Mesenchymal stem cell (in vitro differentiated cells and primary cell): ENCODE data around the gene SH3RF2.

ENCODE experiments used
- DNase-seq: peaks from one replicate; pipeline ENCODE4 v3.0.0-alpha.2; 2013
- H2AFZ ChIP-seq: one replicate; pipeline ENCODE4 v1.6.1; 2013; ENCODE audit warnings: low read depth, mild to moderate bottlenecking, control low read depth, inconsistent platforms, low read length, moderate library complexity
- H2AK5ac ChIP-seq: 2 replicates; pipeline ENCODE4 v1.6.1; 2013; ENCODE audit warnings: low read length, moderate library complexity, mild to moderate bottlenecking, inconsistent platforms; ENCODE audit not compliant: severe bottlenecking
- H2BK120ac ChIP-seq: one replicate; pipeline ENCODE4 v1.6.1; 2013; ENCODE audit warnings: low read depth, mild to moderate bottlenecking, inconsistent platforms, low read length, moderate library complexity
- H2BK12ac ChIP-seq, 2 experiments: one replicate each; pipeline ENCODE4 v1.6.1; 2013; ENCODE audit warnings: inconsistent platforms in 2 of 2, low read length in 2 of 2, mild to moderate bottlenecking in 2 of 2, moderate library complexity in 2 of 2, control low read depth in 1 of 2
- H2BK15ac ChIP-seq: one replicate; pipeline ENCODE4 v1.6.1; 2013; ENCODE audit warnings: mild to moderate bottlenecking, low read depth, inconsistent platforms; ENCODE audit not compliant: poor library complexity, severe bottlenecking
- H2BK5ac ChIP-seq: 2 replicates; pipeline ENCODE4 v1.6.1; 2013; ENCODE audit warnings: low read depth, mild to moderate bottlenecking, low read length, control low read depth, inconsistent platforms; ENCODE audit not compliant: poor library complexity, severe bottlenecking
- H3K14ac ChIP-seq, 2 experiments: one replicate each; pipeline ENCODE4 v1.6.1; 2013; ENCODE audit warnings: inconsistent platforms in 2 of 2, low read length in 2 of 2, control low read depth in 1 of 2, mild to moderate bottlenecking in 1 of 2, moderate library complexity in 1 of 2
- H3K18ac ChIP-seq, 2 experiments: one replicate each; pipeline ENCODE4 v1.6.1; 2013; ENCODE audit warnings: inconsistent platforms in 2 of 2, low read length in 2 of 2, control low read depth in 1 of 2, low read depth in 1 of 2, mild to moderate bottlenecking in 1 of 2
- H3K23ac ChIP-seq, 2 experiments: one replicate each; pipeline ENCODE4 v1.6.1; 2013; ENCODE audit warnings: inconsistent platforms in 2 of 2, low read length in 2 of 2, mild to moderate bottlenecking in 2 of 2, moderate library complexity in 2 of 2, control low read depth in 1 of 2
- H3K27ac ChIP-seq: 2 replicates; pipeline ENCODE4 v1.5.1; 2013; ENCODE audit warnings: mild to moderate bottlenecking, moderate library complexity, low read length, control low read depth, inconsistent platforms; ENCODE audit not compliant: poor library complexity, severe bottlenecking
- H3K27me3 ChIP-seq, 2 experiments: 2 replicates each; pipeline versions ENCODE4 v1.6.1 to v1.7.0; 2013; ENCODE audit warnings: low read length in 2 of 2, mild to moderate bottlenecking in 2 of 2, moderate library complexity in 2 of 2, control low read depth in 1 of 2, inconsistent platforms in 1 of 2; ENCODE audit not compliant: control insufficient read depth in 1 of 2, insufficient read depth in 1 of 2
- H3K36me3 ChIP-seq, 2 experiments: 2 replicates each; pipeline versions ENCODE4 v1.6.1 to v1.7.0; 2013; ENCODE audit warnings: low read length in 2 of 2, control low read depth in 1 of 2, inconsistent platforms in 1 of 2, low read depth in 1 of 2, mild to moderate bottlenecking in 1 of 2; ENCODE audit not compliant: insufficient read depth in 2 of 2, control insufficient read depth in 1 of 2
- H3K4ac ChIP-seq, 2 experiments: one replicate each; pipeline ENCODE4 v1.6.1; 2013; ENCODE audit warnings: inconsistent platforms in 2 of 2, low read length in 2 of 2, mild to moderate bottlenecking in 2 of 2, moderate library complexity in 2 of 2, control low read depth in 1 of 2, low read depth in 1 of 2
- H3K4me1 ChIP-seq: 2 replicates; pipeline ENCODE4 v1.6.1; 2013; ENCODE audit warnings: low read depth, low read length, control low read depth; ENCODE audit not compliant: control insufficient read depth, insufficient read depth
- H3K4me2 ChIP-seq: 2 replicates; pipeline ENCODE4 v1.6.1; 2013; ENCODE audit warnings: low read length, mild to moderate bottlenecking, inconsistent platforms; ENCODE audit not compliant: poor library complexity, severe bottlenecking
- H3K4me3 ChIP-seq, 2 experiments: 2 replicates each; pipeline versions ENCODE4 v1.5.1 to v1.7.0; 2013; ENCODE audit warnings: low read length in 2 of 2, mild to moderate bottlenecking in 2 of 2, control low read depth in 1 of 2, low read depth in 1 of 2; ENCODE audit not compliant: insufficient read depth in 1 of 2
- H3K79me1 ChIP-seq: replicated peaks from 2 replicates; pipeline ENCODE4 v1.6.1; 2013; ENCODE audit warnings: mild to moderate bottlenecking, control low read depth, low read length, inconsistent platforms; ENCODE audit not compliant: poor library complexity, severe bottlenecking
- H3K9ac ChIP-seq: 2 replicates; pipeline ENCODE4 v1.7.0; 2013; ENCODE audit warnings: mild to moderate bottlenecking, low read length, moderate library complexity
- H3K9me3 ChIP-seq: 2 replicates; pipeline ENCODE4 v1.7.0; 2013; ENCODE audit warnings: mild to moderate bottlenecking, low read length; ENCODE audit not compliant: control insufficient read depth
- H4K8ac ChIP-seq: one replicate; pipeline ENCODE4 v1.6.1; 2013; ENCODE audit warnings: inconsistent platforms, mild to moderate bottlenecking, low read length, moderate library complexity
- H4K91ac ChIP-seq: one replicate; pipeline ENCODE4 v1.6.1; 2013; ENCODE audit warnings: mild to moderate bottlenecking, low read length, inconsistent platforms
- WGBS: methylation state at CpG from one replicate; pipeline ENCODE4 v1.1.7; 2013; ENCODE audit warnings: mixed read lengths; 5-methylcytosine and 5-hydroxymethylcytosine counted together

The SH3RF2 gene

DNA sequence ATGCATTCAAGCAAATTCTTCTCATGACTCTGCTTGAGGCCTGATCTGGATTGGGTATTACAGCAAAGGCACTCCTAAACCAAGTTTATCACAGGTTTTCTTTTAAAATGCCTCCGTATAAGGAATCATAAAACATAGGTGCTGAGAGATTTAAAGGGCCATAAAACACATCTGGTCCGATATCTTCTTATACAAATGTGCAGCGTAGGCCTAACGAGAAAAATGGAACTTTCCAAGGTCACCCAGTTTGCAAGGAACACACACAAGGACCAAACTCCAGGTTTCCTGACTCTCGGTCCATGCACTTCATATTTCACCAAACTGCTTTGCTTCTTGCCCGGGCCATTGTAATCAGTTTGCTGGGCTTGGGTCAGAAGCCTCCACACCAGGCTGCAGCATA, 22.1 kb downstream of the SH3RF2 start:
- no peak for DNase-seq
- no peaks in the 10 kb centered on the region for H3K27me3 ChIP-seq
- H4K8ac ChIP-seq: no peak overlapping the region
- no peak overlapping the region for H3K4me3 ChIP-seq
- no peaks in the 10 kb centered on the region for H3K79me1 ChIP-seq
- no peak overlapping the region for H3K4me2 ChIP-seq
- no peak overlapping the region for H3K4ac ChIP-seq
- H2BK15ac ChIP-seq: no peak overlapping the region
- H4K91ac ChIP-seq: no peak overlapping the region
- H3K14ac ChIP-seq: no peak overlapping the region
- no peak overlapping the region for H3K18ac ChIP-seq
- H2AK5ac ChIP-seq: no peak overlapping the region
- no peak overlapping the region for H2BK5ac ChIP-seq
- H3K27ac ChIP-seq: no peak overlapping the region
- no peaks in the 10 kb centered on the region for H3K4me1 ChIP-seq
- no peak overlapping the region for H2AFZ ChIP-seq
- no peak overlapping the region for H2BK120ac ChIP-seq
- H2BK12ac ChIP-seq: no peak overlapping the region
- H3K36me3 ChIP-seq: no peaks in the 10 kb centered on the region
- 89% methylated on average over 6 of the region's 6 CpGs for WGBS
- H3K9ac ChIP-seq: no peak overlapping the region
- H3K23ac ChIP-seq: no peak overlapping the region
- H3K9me3 ChIP-seq: no peaks in the 10 kb centered on the region

DNA sequence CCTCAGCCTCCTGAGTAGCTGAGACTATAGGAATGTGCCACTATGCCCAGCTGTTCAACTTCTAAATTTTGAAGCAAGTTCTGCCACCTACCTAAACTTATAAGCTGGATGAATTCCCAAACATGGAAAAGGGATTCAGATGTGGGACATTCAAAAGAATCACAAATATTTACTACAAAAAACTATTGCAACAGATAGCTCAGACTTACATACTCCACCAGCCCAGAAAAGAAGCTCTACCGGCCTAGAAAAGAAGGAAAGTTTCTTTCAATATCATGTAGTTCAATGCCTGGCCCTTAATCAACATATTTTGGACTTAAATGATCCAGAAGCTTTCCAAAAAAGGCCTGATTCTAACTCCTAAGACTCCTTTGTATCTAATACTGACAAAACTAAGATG, 23.8 kb downstream of the SH3RF2 start:
- WGBS: 91% methylated on average over 1 of the region's 1 CpG
- no peak overlapping the region for H3K4me3 ChIP-seq
- H3K4ac ChIP-seq: no peak overlapping the region
- no peak overlapping the region for H3K23ac ChIP-seq
- no peak overlapping the region for H2BK12ac ChIP-seq
- no peak overlapping the region for H3K9ac ChIP-seq
- H2BK5ac ChIP-seq: no peak overlapping the region
- H2BK15ac ChIP-seq: no peak overlapping the region
- DNase-seq: no peak
- H2AFZ ChIP-seq: no peak overlapping the region
- H4K91ac ChIP-seq: no peak overlapping the region
- no peaks in the 10 kb centered on the region for H3K9me3 ChIP-seq
- H2AK5ac ChIP-seq: no peak overlapping the region
- no peaks in the 10 kb centered on the region for H3K4me1 ChIP-seq
- no peaks in the 10 kb centered on the region for H3K27me3 ChIP-seq
- H3K79me1 ChIP-seq: no peaks in the 10 kb centered on the region
- H4K8ac ChIP-seq: no peak overlapping the region
- no peak overlapping the region for H3K18ac ChIP-seq
- no peaks in the 10 kb centered on the region for H3K36me3 ChIP-seq
- no peak overlapping the region for H3K27ac ChIP-seq
- H3K14ac ChIP-seq: no peak overlapping the region
- no peak overlapping the region for H3K4me2 ChIP-seq
- no peak overlapping the region for H2BK120ac ChIP-seq

DNA sequence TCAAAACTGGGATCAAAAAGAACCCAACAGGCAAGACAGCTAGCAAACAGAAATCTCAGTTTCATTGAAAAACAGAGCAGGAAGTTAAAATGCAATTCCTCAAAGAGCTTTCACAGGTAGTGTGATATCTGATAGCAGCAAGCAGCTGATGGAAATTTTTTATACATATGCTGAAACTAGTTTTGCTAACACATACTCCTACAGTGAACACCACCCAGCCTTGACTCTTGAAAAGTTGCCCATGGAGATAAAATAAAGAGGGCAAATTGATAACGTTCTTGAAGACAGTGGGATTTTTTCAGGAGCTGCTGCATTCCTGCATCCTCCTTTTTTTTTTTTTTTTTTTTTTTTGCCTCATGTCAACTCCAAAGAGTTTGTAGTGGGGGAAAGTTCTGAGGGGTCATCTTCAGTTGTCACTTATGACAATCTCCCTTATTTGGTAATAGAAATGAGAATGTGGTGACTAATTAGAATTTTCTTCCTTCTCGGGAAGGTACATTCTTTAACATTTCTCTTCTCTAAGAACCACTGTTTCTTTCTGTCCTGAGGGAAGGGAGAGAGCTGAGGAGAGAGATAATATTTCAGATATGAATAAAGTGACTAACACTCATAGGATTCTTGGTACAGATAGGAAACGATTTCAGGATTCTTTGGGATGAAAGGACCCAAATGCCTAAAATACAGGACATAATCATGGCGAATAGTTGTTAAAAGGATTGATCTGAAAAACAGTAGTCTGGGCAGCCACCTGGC, 24.6 kb downstream of the SH3RF2 start:
- Histone ChIP-seq H3K79me1 (no peaks in the 10 kb centered on the region), H3K23ac (no peak overlapping the region), H2BK15ac (no peak overlapping the region), H3K36me3 (no peaks in the 10 kb centered on the region), H4K8ac (no peak overlapping the region), H3K9me3 (no peaks in the 10 kb centered on the region), H3K4me3 (no peak overlapping the region), H3K4ac (no peak overlapping the region), H2AFZ (no peak overlapping the region), H2BK120ac (no peak overlapping the region), H3K4me2 (no peak overlapping the region), H3K4me1 (no peaks in the 10 kb centered on the region), H2BK12ac (no peak overlapping the region), H4K91ac (no peak overlapping the region), H3K27me3 (no peaks in the 10 kb centered on the region), H2BK5ac (no peak overlapping the region), H3K14ac (no peak overlapping the region), H3K27ac (peak overlapping the region; percentile 29), H3K9ac (no peak overlapping the region), H3K18ac (no peak overlapping the region), H2AK5ac (no peak overlapping the region)
- DNase-seq: no peak
- 63% methylated on average over 2 of the region's 4 CpGs for WGBS

DNA sequence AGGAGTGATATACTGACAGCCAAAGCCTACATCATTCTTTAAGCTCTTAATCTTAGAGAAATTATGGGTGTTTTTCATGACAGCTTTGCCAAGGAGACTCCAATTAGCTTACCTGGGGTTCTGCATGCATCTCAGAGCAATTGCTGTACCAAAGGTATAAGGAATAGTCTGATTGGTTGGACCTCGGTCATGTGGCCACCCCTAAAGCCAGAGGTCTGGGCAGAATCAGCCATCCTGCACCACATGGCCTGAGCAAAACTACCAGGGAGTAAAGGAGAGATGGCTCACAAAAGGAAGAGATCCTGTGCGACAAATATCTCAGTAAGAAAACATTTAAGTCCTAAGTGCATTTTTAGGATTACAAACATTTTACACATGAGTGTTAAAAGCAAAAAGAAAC, 25.6 kb downstream of the SH3RF2 start:
- H3K27me3 ChIP-seq: no peaks in the 10 kb centered on the region
- H3K9me3 ChIP-seq: no peaks in the 10 kb centered on the region
- no peak overlapping the region for H2AK5ac ChIP-seq
- H3K27ac ChIP-seq: no peak overlapping the region
- H3K9ac ChIP-seq: no peak overlapping the region
- no peak overlapping the region for H3K4me3 ChIP-seq
- H3K4me1 ChIP-seq: no peaks in the 10 kb centered on the region
- WGBS: 100% methylated on average over 2 of the region's 2 CpGs
- no peak overlapping the region for H3K4me2 ChIP-seq
- H3K36me3 ChIP-seq: no peaks in the 10 kb centered on the region
- no peak overlapping the region for H2AFZ ChIP-seq
- no peaks in the 10 kb centered on the region for H3K79me1 ChIP-seq
- no peak overlapping the region for H2BK120ac ChIP-seq
- no peak overlapping the region for H2BK15ac ChIP-seq
- no peak overlapping the region for H4K91ac ChIP-seq
- no peak overlapping the region for H3K4ac ChIP-seq
- no peak overlapping the region for H4K8ac ChIP-seq
- H3K23ac ChIP-seq: no peak overlapping the region
- H2BK5ac ChIP-seq: no peak overlapping the region
- H2BK12ac ChIP-seq: no peak overlapping the region
- H3K18ac ChIP-seq: no peak overlapping the region
- no peak overlapping the region for H3K14ac ChIP-seq
- no peak for DNase-seq
